Stimulated activated CD4-positive, alpha-beta T cell treated with anti-CD3 and anti-CD28 coated beads, Interleukin-2, amount 100 ng/mL, for 48 hours (primary cell): ENCODE measurements around the gene THRAP3.

Experiments
- DNase-seq, 2 donors: peaks; one replicate each; pipeline ENCODE4 v3.0.0-alpha.2; 2020

THRAP3 gene

DNA sequence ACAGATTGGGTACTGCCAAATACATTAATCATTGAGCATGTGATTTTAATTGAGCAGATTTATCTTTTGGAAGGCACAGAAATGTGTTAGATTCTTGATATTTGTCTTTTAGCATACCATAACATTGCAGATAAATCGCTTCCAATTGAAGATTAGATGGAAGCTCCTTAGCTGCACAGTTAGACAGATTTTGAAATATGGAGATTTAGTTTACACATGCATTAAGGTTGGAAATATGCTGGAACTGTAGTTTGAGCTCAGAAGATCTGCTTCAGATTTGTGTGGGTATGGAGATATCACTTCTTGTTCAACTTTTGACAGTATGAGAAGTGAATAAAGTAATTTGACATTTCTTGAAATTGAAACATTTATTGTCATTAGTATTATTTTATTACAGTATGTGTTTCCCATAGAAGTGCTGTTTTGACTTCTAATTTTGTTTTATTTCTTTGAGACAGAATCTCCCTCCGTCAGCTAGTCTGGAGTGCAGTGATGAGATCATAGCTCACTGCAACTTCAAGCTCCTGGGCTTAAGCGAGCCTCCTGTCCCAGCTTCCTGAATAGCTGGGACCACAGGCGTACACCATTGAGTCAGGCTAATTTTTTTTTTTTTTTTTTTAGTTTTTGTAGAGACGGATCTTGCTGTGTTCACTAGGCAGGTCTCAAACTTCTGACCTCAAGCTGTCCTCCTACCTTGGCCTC is 29.1 kb downstream of the THRAP3 start:
- no peak for DNase-seq

DNA sequence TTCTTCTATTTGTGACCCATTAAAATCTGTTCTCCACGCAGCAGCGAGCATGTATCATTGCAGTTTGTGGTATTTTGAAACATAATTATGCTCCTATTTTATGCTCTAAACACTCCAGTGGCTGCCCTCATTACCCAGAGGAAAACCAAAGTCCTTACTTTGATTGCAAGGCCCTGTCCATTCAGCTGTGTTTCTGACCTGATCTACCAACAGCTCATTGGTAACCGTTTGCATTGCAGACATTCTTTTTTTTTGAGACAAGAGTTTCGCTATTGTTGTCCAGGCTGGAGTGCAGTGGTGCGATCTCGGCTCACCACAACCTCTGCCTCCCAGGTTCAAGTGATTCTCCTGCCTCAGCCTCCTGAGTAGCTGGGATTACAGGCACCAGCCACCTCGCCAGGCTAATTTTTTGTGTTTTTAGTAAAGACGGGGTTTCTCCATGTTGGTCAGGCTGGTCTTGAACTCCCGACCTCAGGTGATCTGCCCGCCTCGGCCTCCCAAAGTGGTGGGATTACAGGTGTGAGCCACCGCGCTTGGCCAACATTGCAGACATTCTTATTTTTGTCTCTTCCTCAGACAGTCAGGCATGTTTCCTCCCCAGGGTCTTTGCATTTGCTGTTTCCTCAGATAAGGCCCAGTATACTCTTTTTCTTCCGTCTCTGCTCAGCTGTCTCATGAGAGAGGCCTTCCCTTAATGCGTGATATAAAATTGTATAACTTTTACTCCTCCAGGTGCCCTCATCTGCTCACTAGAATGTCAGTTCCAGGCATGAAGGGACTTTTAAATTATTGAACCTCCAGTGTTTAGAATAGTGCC is 32.5 kb downstream of the THRAP3 start:
- no peak for DNase-seq

- DNase-seq = no peak
Measured at GRCh38 chr1:36257375-36257767, 33.1 kb downstream of the THRAP3 start.

DNA sequence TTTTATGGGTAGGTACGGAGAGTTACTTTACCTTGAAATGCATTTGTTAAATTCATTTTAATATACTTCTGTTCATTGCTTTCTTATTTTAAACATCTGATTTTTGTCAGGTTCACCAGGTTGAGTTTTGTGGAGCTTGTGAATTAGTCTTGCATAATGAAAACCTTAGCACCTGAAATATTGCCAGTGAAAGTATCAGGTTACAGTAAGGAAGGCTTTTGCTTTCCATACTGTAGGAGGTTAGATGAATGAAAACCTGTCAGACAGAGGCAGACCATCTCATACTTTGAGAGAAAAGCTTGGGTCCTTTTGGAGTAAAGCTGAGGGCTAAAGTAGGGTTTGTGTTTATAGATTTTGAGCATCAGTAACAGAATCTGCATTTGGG is 34.7 kb downstream of the THRAP3 start:
- no peak for DNase-seq

- DNase-seq = no peak
Measured at GRCh38 chr1:36268981-36269380, 44.7 kb downstream of the THRAP3 start.

- no peak for DNase-seq
Measured at GRCh38 chr1:36269408-36269838, 45.2 kb downstream of the THRAP3 start.

DNA sequence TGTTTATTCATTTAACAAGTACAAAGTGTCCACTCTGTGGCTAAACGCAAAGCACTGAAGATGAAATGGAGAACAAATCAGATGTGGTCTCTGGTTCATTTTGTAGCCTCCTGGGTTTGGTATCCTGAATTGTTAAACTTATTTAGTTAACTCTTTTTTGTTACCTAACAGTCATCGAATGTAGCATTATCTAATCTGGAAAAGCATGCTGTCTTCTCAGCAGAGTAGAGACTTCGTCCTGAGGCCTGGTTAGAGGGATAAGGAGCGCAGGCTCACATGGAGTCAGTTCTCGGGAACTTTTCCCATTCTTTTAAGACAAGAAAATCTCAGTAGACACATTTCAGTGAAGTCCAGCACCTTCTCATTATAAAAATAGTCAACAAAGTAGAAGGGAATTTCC is 48.8 kb downstream of the THRAP3 start:
- DNase-seq = no peak

DNA sequence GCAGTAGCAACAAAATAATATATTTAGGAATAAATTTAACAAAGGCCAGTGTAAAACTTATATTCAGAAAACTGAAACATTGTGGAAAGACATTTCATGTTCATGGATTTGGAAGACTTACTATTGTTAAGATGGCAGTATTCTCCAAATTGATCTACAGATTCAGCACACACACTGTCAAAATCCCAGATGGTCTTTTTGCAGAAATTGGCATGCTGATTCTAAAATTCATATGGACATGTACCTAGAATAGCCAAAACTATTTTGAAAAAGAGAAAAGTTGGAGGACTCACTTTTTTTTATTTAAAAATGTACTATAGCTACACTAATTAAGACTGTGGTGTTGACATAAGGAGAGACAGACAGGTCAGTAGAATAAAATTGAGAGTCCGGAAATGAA is 50.0 kb downstream of the THRAP3 start:
- no peak for DNase-seq

- no peak for DNase-seq
Measured at GRCh38 chr1:36276688-36277087, 52.4 kb downstream of the THRAP3 start.

- no peak for DNase-seq
Measured at GRCh38 chr1:36279110-36279788, 55.0 kb downstream of the THRAP3 start.

DNA sequence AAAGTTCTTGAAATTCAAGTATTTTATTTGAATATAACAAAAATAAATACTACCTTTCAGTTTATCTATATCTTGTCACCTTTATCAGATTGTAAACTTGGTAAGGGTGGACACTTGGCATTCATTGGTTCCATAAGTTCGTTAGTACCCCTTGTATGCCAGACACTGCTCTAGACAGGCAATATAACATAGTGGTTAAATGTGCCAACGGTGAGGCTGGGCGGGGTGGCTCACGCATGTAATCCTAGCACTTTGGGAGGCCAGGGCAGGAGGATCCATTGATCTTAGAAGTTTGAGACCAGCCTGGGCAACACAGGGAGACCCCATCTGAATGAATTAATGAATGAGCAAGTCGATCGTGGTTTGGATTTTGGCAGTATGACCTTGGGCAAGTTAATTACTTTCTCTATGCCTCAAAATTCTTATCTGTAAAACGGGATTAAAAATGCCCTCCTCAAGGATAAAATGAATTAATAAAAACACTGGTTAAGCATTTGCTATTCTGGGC is 55.6 kb downstream of the THRAP3 start:
- DNase-seq = no peak

DNA sequence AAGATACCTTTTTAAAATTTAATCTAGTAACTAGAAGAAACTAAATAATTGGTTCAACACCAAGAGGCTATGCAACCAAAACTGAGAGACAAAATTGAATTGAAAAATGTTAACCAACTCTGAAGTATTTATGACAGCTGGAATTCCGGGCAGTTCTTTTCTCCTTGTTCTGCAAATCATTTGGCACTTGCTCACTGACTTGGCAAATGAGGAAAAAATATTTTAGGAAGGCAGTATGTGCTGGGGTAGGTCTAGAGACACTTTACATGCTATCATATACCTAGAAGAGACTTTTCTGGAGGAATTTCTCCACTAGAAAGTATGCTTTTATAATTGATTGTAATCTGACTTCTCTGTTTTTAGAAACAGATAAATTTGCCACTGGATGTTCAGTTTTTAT is 59.8 kb downstream of the THRAP3 start:
- DNase-seq = no peak

DNA sequence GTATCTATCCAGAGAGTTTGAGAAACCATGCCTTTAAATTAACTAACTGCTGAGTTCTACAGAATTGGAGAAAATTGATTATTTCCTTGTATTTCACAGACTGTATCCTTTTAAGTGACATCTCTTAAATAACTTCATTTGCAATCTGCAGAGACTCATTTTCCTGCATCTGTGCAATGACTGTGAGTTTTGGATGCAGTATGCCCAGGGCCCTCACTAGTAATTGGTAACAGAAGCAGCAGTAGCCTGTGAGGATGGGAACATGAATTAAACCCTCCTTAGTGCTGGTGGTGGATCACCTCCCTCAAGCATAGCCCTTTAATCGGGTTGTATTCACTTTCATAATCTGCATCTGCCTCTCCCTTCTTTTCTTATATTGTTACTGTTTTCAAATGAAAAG is 60.3 kb downstream of the THRAP3 start:
- no peak for DNase-seq

GRCh38 chr1:36285443-36286101 is 61.3 kb downstream of the THRAP3 start:
- DNase-seq = peak; percentile 55 to 60

GRCh38 chr1:36286802-36287201 is 62.6 kb downstream of the THRAP3 start:
- DNase-seq = no peak

- no peak for DNase-seq
Measured at GRCh38 chr1:36287595-36287994, 63.4 kb downstream of the THRAP3 start.

DNA sequence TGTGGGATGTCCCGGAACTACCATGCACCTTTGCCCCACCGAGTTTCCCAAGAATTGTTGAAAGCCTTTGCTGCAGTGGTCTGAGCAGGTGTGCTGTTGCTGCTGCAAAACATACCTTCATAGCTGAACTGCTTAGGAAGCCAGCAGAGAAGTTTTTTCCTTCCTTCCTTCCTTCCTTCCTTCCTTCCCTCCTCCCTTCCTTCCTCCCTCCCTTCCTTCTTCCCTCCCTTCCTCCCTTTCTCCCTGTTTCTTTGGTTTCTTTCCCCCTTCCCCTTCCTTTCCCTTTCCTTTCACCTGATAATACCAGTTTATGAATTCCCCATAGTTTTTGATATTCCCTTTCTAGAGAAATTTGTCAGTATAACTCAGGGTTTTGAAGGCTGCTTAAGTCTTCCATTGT is 71.1 kb downstream of the THRAP3 start:
- DNase-seq = no peak

DNA sequence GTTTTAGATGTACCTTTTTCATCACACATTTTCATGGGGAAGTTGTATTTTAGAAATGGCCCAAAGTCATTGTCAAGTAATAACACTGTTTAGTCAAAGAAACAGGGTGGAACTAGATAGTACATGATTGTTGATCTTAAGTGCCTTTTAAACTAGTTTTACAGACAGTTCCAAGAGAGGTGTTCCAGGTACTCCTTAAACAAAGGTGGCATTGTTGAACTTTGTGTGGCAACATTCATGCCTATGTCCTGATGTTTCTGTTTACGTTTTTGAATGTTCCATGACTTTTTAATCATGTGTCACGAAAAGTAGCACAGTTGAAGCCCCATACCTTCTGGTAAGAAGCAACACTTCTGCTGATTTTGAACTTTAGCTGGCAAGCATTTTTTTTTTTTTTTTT is 72.8 kb downstream of the THRAP3 start:
- no peak for DNase-seq

GRCh38 chr1:36298640-36299039 is 74.4 kb downstream of the THRAP3 start:
- no peak for DNase-seq

DNA sequence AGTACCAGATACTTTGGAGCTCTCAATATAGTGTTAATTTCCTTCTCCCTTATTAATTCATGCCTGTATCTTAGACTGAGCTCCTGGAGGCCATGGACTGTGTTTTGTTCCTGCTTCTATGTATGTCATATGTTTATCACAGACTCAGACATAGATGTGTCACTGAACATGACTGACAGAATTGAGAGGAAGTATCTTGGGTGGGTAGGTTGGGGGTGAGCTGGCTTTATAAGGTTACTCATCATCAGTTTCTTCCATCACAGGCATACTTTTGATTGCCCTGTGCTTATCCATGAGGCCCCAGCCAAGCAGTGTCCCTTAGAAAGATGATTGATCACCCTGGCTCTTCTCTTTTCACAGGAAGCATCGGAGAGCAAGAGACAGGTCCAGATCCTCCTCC is 76.3 kb downstream of the THRAP3 start:
- DNase-seq = no peak

DNA sequence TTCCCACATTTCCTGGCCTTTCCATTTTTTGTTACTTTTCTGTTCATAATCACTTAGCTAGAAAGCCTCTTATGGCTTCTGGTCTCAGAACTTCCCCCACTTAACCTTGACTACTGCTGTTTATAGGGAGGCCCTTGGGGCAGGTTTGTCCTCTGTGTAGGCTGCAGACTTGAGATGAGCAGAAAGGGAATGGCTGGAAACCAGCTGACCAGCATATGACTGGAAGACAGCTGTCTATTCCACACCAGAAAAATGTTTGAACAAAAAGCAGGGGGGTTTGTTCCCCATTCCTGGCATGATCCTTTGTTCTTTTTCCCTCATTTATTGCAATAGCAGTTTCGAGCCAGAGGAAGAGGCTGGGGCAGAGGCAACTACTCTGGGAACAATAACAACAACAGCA is 77.0 kb downstream of the THRAP3 start:
- DNase-seq = no peak

- no peak for DNase-seq
Measured at GRCh38 chr1:36303244-36303643, 79.0 kb downstream of the THRAP3 start.
